ENCODE data around the gene VIP.
"Not testable (repeated sequence)": the region's sequence is repeated elsewhere in the genome, so short reads cannot be mapped to it uniquely, and the experiment has no call there.

Gene VIP

DNA sequence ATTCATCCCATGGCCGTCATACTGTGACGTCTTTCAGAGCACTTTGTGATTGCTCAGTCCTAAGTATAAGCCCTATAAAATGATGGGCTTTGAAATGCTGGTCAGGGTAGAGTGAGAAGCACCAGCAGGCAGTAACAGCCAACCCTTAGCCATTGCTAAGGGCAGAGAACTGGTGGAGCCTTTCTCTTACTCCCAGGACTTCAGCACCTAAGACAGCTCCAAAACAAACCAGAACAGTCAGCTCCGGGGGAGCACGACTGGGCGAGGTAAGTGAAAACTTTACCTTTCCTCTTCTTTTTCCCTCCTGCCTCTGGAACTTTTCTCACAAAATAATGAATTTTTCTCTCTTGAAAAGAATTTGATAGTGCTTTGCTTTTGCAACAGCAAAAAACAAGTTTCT lies at the start of gene VIP:
TSS of gene VIP (plus strand) at position 104 of the 400 bp plus-strand sequence. CDS start 1,381 bp downstream, outside the sequence.
- no peak within 1 kb of the TSS for H3K4me3 ChIP-seq (ENCODE audit: low read depth, low read length)

DNA sequence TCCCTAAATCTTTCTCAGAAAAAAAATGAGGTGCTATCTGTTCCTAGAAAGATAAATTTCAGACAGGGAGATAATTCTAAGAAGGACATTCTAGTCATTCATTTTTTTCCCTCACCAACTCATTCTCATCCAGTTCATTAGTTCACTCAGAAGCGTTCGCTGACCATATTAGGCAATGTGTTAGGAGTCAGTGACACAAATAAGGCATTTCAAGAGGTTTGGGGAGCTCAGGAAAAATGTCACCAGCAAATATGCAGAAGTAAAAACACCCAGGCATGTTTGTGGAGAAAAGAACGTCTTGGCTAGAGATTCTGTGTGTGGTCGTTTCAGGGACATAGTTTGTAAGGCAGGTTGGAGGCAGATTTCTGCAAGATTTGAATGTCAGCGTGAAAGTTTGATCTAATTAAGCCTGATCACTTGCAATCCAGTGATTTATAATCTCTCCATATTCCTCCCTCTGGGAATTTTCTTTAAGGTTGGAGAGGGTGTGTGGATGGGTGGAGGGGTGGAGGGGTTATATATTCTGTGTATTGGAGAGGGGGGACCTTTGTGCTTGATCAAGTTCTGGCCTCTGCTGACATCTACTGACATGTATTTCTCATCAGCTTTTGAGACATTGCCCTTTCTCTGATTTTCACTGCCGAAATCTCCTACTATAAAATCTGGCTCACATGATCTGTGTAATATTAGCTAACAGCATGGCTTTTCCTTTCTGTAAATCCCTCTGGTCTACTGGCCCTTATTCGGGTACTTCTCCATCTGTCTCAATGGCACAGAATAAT lies 49.3 kb upstream of the VIP start:
- H3K4me3 ChIP-seq (ENCODE audit: low read depth, low read length), result no peak overlapping the region

DNA sequence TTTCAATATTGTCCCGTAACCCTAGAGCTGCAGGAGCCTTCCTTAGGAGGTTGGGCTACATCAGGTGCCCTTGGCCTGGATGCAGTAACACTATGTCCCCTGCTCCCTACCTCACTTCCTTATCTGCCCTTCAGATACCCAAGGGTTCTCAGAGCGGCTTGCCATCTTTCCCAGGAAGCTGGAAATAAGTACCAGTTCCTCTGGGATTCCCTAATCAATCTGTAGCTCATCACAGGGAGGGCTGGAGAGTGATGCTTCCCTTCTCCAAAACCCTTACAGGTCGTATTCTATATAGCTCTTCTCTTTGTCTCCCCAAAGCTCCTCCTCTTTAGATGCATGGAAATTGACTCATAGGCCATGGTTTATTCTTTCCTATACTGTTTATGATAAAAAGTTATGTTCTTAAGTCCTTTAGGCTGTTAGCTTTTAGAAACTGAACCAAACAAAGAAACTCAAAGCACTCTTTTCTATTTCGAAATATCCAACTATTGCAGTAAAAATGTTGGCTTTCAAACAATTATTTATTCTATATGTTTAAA lies 48.7 kb upstream of the VIP start:
- H3K4me3 ChIP-seq (ENCODE audit: low read depth, low read length), result no peak overlapping the region

DNA sequence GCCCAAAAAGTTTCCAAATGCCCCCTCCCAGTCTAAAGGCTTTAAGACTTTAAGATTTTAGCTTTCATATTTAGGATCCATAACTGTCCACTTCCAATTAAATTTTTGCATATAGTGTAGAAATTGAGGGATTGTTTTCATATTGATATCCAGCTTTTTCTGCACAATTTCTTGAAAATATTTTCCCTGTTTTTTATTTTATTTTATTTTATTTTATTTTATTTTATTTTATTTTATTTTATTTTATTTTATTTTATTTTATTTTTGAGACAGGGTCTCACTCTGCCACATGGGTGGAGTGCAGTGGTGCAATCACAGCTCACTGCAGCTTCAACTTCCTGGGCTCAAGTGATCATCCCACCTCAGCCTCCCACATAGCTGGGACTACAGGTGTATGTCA lies 46.8 kb upstream of the VIP start:
- not testable (repeated sequence) for H3K4me3 ChIP-seq (ENCODE audit: low read depth, low read length)

DNA sequence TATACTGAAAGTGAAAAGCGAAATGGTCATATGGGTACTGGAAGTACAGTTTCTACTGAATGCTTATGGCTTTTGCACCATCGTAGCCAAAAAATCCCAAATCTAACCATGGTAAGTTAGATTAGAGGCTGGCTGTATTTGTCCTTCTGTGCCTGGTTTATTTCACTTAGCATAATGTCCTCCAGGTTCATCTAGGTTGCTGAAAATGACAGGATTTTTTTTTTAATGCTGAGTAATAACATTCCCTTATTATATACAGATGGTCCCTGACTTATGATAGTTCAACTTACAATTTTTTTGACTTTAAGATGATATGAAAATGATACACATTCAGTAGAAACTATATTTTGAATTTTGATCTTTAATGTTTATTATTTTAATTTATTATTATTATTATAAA lies 45.3 kb upstream of the VIP start:
- no peak overlapping the region for H3K4me3 ChIP-seq (ENCODE audit: low read depth, low read length)

DNA sequence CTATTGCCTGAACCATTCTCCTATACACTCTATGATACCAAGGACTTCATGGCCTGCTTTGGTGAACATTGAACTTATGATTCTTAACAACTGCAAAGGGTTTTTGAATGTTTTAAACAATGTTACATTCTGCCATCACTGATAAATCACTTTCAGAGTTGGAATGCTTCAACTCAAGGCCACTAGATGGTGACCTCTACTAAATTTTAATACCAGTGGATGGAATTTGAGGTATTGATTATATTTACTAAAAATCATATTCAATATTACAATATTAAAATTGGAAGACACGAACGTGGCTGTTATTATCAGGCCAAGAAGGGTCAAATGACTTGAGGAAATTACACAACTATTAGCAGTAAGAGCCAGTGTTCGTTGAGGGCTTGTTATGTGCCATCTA lies 34.3 kb upstream of the VIP start:
- H3K4me3 ChIP-seq (ENCODE audit: low read depth, low read length), result no peak overlapping the region

DNA sequence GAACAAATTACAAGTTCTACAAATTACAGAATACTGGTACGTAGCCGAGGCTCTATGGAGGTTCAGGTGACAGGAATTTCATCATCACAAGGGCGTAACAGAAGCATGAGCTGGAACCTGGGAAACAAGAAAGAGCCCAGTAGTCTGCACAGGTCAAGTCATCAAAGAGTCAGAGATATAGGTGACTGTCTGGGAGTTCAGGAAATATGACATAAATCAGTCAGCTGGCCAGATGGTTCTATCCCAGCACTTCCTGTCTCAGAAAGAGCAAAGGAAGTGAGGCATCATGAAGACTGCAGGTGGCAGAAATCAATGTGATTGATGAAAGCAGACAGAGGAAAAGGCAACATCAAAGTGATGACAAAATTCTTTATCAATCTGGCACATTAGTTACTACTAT lies 29.6 kb upstream of the VIP start:
- H3K4me3 ChIP-seq (ENCODE audit: low read depth, low read length), result no peak overlapping the region

DNA sequence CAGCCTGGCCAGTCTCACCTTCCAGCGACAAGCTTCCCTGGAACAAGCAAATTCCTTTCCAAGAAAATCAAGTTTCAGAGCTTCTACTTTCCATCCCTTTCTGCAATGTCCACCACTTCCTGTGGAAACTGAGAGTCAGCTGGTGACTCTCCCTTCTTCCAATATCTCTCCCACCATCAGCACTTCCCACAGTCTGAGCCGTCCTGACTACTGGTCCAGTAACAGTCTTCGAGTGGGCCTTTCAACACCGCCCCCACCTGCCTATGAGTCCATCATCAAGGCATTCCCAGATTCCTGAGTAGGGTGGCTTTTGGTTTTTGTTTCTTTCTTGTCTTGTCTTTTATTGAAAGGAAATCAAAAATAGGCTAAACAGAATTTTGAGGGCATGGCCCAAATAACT lies 28.6 kb upstream of the VIP start:
- H3K4me3 ChIP-seq (ENCODE audit: low read depth, low read length), result no peak overlapping the region

DNA sequence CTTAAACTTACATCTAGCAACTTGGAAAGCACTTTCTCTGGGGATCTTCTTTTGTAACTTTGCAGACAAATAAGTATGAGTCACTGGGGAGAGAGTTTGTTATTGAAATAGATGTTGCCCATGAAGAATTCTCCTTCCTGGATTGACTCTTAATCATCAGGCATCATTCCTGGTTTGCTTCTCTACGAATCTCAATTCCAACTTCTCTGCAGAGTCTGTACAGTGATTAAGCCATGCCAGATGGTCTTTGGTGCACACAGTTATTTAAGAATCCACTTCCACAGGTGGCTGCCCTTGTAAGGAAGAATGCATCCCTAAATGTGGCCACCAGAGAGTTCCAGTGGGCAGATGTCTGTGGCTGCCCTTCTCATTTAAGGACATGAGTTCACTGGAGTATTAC lies 27.2 kb upstream of the VIP start:
- H3K4me3 ChIP-seq (ENCODE audit: low read depth, low read length), result no peak overlapping the region

DNA sequence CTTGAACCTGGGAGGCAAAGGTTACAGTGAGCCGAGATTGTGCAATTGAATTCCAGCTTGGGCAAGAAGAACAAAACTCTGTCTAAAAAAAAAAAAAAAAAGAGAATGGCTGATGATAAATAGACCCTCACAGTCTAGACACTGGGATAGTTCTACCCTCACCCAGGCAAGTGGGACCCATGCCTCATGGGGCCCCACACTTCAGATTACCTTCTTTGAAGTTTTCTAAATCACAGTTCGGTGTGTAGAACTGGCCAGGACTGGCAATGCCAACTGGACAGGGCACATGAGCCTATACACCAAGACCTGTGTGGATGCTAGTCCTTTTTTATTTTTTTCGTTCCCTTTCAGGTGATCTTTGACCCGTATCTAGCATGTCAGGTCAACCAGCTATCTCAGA lies 24.3 kb upstream of the VIP start:
- H3K4me3 ChIP-seq (ENCODE audit: low read depth, low read length), result no peak overlapping the region

DNA sequence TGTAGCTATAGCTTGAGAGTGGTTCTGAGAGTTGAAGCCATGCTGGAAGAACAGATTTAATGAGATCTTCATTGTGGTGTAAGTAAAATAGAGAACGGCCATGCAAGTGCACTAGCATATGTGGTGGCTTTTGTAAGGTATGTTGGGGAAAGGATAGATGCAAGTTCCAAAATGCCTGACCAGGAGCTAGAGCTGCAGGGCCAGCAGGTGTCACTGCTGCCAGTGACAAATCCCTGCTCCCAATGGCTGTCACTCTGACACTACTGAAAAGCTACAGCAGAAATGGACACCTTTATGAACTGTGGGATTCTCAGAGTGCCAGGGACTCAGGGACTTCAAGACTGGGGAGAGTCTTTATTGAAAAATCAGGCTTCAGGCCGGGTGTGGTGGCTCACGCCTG lies 23.1 kb upstream of the VIP start:
- no peak overlapping the region for H3K4me3 ChIP-seq (ENCODE audit: low read depth, low read length)

DNA sequence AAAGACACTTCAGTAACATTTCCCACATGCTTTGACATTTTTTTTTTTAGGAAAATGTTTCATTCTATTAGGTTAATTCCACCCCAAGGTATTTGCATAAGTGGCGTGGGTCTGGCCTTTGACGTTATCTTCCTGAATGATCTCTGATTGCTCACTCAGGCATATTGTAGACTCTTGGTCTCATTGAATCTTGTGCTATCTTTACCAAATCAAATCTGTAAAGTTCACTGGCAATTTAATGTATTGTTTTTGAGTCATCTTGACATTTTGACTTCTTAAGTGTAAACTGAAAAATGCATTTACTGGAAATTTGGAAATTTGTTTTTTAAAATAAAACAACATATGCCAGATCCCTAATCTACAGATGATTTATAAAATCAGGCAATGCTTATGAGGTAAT lies 16.0 kb upstream of the VIP start:
- H3K4me3 ChIP-seq (ENCODE audit: low read depth, low read length), result no peak overlapping the region

DNA sequence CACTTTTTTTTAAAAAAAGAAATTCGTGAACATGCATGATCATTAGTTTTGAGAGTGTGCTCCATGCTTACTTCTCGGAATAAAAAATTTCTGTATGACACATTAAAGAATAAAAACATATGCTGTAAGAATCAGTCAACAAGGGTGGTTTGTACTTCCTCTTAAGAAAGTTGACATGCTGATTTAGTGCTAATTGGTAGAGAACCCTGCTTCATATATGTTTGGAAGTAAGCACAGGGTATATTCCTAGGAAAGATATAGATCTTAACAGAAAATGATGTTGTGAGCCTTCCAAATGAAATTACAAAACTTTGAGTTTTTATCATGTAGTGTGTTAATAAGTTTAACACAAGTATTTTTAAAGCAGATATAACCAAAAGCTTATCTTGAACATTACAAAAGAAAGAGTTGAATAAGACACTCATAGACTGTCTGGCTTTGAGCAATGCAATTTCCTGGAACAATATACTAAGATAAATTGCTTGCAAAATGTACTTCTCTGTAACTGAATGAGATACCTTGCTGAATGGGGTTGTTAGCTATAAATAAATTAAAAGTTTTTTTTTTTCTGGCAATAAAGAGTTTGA lies 13.8 kb upstream of the VIP start:
- no peak overlapping the region for H3K4me3 ChIP-seq (ENCODE audit: low read depth, low read length)

DNA sequence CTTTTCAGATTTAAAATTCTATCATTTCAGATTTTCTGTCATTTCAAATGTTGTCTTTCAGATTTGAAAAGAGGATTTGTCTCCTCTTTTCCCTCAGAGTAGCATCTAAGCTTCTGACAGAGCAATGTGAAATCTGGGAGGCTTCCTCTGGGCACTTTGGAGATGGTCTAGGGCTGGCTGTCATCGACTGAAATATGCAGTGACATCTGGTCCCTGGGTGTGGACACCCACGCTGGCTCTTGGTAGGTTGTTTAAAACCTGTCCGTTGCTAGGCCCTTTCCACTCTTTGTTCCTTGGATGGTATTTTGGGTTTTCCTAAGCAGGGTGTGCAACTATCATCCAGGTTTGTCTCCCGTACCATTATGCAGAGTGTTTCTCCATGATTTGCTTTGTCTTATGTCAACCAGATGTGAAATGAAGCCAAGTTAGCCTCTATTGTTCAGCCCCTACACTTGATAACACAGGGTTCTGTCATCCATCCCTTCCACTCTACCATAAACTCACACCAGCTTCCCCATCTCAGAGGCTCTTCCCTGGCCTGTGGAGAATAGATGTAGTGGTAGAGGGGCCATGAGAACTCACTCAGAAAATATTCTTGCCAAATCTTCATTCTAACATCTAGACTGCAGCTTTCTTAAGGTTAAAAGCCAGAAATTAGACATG lies 5.0 kb upstream of the VIP start:
- no peak overlapping the region for H3K4me3 ChIP-seq (ENCODE audit: low read depth, low read length)

DNA sequence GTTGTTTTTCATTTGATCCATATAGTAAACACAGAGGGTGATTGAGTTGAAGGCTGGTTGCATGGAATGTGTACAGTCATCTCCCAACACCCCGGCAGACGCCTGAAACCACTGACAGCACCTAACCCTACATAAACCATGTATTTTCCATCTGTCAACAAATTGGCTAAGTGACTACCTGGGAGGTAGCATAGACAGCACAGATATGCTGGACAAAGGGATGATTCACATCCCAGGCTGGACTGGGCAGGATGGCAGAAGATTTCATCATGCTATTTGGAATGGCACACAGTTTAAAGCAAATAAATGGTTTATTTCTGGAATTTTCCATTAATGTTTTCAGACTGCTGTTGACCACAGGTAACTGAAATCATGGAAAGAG lies 4.4 kb upstream of the VIP start:
- no peak overlapping the region for H3K4me3 ChIP-seq (ENCODE audit: low read depth, low read length)

DNA sequence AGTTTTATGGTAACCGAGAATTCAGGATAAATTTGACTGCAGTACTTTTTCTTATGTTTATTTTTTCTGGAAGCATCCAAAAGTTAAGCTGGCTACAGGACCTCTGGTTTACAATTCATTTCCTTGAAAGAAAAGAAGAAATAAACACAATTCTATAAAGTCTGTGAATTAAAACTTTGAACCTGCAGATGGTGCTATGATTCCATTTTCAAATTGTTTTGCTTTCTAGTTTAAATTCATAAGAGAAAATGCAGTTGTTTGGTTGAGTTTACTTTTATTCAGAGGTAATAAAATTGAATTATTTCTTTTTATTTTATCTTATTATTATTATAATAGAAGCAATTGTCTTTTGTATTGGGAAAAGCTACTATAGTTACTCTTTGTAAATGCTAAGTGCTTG lies 1.8 kb upstream of the VIP start:
- H3K4me3 ChIP-seq (ENCODE audit: low read depth, low read length), result no peak overlapping the region

DNA sequence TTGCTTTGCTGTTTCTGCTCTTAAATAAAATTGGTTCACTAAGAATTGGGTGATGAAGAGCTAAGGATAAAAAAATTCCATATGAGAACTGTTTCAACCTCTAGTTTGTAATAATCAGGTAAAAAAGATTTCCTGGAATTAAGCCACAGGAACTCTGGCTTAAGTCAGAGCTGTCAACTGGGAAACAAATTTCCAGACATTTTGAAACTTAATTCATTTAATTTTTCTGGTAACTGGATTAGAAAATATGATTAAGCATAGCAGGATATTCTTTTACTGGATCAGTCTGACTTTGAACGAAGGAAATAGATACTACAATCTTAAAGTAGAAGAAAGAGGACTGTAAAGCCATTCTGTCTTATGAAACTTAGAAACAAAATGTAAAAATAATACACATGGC lies 1.3 kb upstream of the VIP start:
- no peak overlapping the region for H3K4me3 ChIP-seq (ENCODE audit: low read depth, low read length)

DNA sequence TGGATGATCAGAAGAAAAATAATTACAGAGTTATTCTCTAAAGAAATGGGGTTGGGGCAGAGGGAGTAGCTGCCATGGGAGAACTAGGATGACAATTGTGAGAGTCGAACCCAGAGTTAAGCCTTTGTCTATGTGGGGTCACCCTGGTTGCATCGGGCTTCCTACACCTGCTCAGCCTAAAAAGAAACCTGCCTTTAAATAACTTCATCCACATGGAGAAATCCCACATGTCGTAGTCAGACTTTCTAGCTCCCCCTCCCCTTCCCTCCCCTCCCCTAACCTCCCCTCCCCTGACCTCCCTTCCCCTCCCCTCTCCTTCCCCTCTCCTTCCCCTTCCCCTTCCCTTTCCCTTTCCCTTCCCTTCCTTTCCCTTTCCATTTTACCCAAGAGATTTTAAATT lies 14.7 kb downstream of the VIP start:
- no peak overlapping the region for H3K4me3 ChIP-seq (ENCODE audit: low read depth, low read length)

DNA sequence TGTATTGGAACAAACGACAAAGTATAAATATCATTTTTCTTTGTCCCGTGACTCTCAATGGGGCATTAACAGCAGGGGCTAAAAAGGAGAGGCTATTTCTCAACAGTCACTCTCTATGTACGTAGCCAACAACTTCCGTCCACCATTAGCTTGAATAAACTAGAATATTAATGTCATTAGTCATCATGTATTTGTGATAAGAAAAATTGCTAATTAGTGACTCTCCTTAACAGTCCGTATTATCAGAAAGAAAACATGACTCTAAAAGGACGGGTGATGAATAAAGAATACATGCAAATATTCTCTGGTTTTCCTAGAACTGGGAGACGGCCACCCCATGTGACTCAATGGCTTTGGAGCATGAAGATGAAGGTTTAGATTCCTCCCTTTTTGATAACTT lies 18.6 kb downstream of the VIP start:
- no peak overlapping the region for H3K4me3 ChIP-seq (ENCODE audit: low read depth, low read length)

DNA sequence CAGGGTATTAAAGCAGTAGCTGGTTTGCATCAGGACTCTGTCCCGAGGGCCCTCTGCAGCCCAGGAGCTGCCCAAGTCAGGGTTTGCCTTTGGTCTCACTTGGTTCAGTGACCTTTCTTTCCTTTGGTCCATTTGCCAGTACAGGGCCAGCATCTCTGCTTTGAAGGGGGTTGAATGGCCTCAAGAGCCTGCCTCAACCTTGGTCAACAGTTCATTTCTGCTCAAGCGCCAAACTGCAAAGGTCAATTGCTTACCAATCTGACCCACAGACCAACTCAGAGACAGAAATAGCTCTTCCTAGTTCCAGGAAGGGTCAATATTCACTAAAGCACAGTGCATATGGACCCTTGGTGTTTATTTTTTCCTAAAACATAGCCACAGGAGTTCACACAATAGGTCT lies 19.4 kb downstream of the VIP start:
- no peak overlapping the region for H3K4me3 ChIP-seq (ENCODE audit: low read depth, low read length)

DNA sequence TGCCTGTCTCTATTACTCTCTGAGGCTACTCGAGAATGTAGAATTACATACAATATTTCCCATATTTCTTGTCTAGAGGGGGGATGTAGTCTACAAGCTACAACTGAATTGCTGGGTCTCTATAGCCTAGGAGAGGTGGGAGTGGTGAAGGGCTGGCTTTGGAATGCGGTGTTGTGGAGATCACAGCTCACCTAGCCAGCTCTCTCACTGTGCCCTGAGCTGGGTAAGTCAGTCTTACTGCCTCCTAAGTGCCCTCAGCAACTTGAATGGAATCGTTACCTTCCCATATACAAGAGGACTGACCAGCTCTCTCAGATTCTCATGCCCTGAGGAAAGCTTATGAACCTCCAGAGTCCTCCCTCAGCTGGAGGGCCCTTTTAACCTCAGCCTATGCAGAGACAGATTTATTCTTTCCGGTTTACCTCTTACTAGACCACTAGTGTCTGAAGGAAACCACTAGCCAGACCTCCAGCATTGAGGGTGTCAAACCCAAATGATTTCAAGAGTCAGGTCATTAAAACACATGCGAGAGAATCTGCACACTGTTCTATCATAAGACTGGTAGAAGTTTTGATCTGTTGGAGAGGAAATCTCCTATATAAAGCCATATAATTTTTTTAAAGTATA lies 20.6 kb downstream of the VIP start:
- no peak overlapping the region for H3K4me3 ChIP-seq (ENCODE audit: low read depth, low read length)

DNA sequence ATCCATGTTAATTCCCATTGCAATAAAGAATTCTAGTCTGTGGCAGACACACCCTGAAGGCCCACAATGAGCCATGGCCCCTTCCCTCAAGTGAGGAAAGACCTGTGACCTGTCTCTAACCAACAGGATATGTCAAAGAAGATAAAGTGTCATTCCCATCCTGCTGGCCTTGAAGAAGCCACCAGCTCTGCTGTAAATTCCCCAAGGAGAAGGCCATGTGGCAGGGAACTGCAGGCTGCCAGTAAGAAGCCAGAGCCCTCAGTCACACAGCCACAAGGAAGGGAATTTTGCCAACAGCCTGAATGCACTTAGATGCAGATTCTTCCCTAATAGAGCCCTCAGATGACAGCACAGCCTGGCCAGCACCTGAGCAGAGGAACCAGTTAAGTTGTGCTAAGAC lies 24.8 kb downstream of the VIP start:
- H3K4me3 ChIP-seq (ENCODE audit: low read depth, low read length), result no peak overlapping the region
